ENCODE measurements around the gene ITSN1.
"Not testable (repeated sequence)": the region's sequence is repeated elsewhere in the genome, so short reads cannot be mapped to it uniquely, and the experiment has no call there.

The ITSN1 gene

GRCh38 chr21:33901412-33902288, 259.3 kb downstream of the ITSN1 start:
- peak in 1 of 2 experiments; percentile 68 for DNase-seq

GRCh38 chr21:33902349-33902748, 260.0 kb downstream of the ITSN1 start:
- DNase-seq: no peak

GRCh38 chr21:33904041-33904440, 261.7 kb downstream of the ITSN1 start:
- DNase-seq: no peak

- DNase-seq: no peak
Measured at GRCh38 chr21:33908760-33909159, 266.5 kb downstream of the ITSN1 start.

GRCh38 chr21:33909756-33910155, 267.5 kb downstream of the ITSN1 start:
- DNase-seq: no peak

- no peak for DNase-seq
Measured at GRCh38 chr21:33914188-33914587, 271.9 kb downstream of the ITSN1 start.

- peak; percentile 96 to 98 for DNase-seq
Measured at GRCh38 chr21:33915368-33916199, 273.3 kb downstream of the ITSN1 start, which contains the start of gene ATP5PO. Gene ATP5PO (minus strand): TSS chr21:33915804. CDS start chr21:33915763, 41 bp downstream.

GRCh38 chr21:33916200-33916567, 273.9 kb downstream of the ITSN1 start:
- no peak for DNase-seq

GRCh38 chr21:33917421-33917820, 275.1 kb downstream of the ITSN1 start:
- DNase-seq: no peak

- peak; percentile 70 to 93 for DNase-seq
Measured at GRCh38 chr21:33924079-33924765, 281.9 kb downstream of the ITSN1 start.

GRCh38 chr21:33924766-33925100, 282.4 kb downstream of the ITSN1 start:
- DNase-seq: peak; percentile 3 to 47

GRCh38 chr21:33926248-33926647, 283.9 kb downstream of the ITSN1 start:
- DNase-seq: not testable (repeated sequence)

GRCh38 chr21:33931052-33931798, 288.9 kb downstream of the ITSN1 start:
- DNase-seq: peak; percentile 33 to 42

GRCh38 chr21:33931799-33932390, 289.6 kb downstream of the ITSN1 start:
- peak in 1 of 2 experiments; percentile 34 for DNase-seq

- no peak for DNase-seq
Measured at GRCh38 chr21:33932731-33933130, 290.4 kb downstream of the ITSN1 start.

GRCh38 chr21:33936301-33937038, 294.2 kb downstream of the ITSN1 start:
- no peak for DNase-seq

- no peak for DNase-seq
Measured at GRCh38 chr21:33937146-33937545, 294.8 kb downstream of the ITSN1 start.

GRCh38 chr21:33937931-33938339, 295.6 kb downstream of the ITSN1 start:
- DNase-seq: no peak

- DNase-seq: no peak
Measured at GRCh38 chr21:33938381-33938780, 296.1 kb downstream of the ITSN1 start.

GRCh38 chr21:33939226-33939625, 296.9 kb downstream of the ITSN1 start:
- DNase-seq: no peak

- DNase-seq: no peak
Measured at GRCh38 chr21:33940164-33940880, 298.0 kb downstream of the ITSN1 start.
